Measurements from ENCODE around the gene KPNB1. TPM values are rescaled to one million over a fixed set of nuclear protein-coding genes. Genes with fewer than 3 reads are reported as not detected.

Gene KPNB1
- polyA plus RNA-seq, 1 donor (not counting 4 experiments of a cell fraction or from before 2014, with no cell fraction given) = 220 TPM

- TF ChIP-seq EZH2 (IDR thresholded peaks at IDR 0.05; ENCODE audit: low read length) = no peak
- TF ChIP-seq CTCF (optimal IDR thresholded peaks at IDR 0.05 in 1 of 3, IDR thresholded peaks at IDR 0.05 in 1 of 3, conservative IDR thresholded peaks at IDR 0.05 in 1 of 3; ENCODE audit: extremely low read depth in 1 of 3, insufficient read depth in 2 of 3, low read length in 3 of 3) = no peak
- Histone ChIP-seq H3K9me3 (ENCODE audit: control insufficient read depth, low read depth, low read length) (no peaks in the 10 kb centered on the region), H3K36me3 (ENCODE audit: control insufficient read depth in 2 of 2, extremely low read depth in 1 of 2, insufficient read depth in 2 of 2, low read length in 2 of 2) (peaks cover 14 to 28% of the 10 kb centered on the region in 2 experiments), H2AFZ (ENCODE audit: control insufficient read depth, low read length) (no peak overlapping the region), H3K4me3 (ENCODE audit: control insufficient read depth in 2 of 3, extremely low read depth in 1 of 3, insufficient read depth in 2 of 3, low read depth in 1 of 3, low read length in 3 of 3) (no peak overlapping the region), H3K4me2 (ENCODE audit: control insufficient read depth, extremely low read depth, insufficient read depth, low read depth, low read length) (no peak overlapping the region), H3K4me1 (ENCODE audit: control insufficient read depth, extremely low read depth, insufficient read depth, low read length) (no peaks in the 10 kb centered on the region), H4K20me1 (ENCODE audit: control insufficient read depth, extremely low read depth, insufficient read depth, low read length) (peaks cover 5% of the 10 kb centered on the region), H3K27me3 (ENCODE audit: control insufficient read depth, extremely low read depth, insufficient read depth, low read length) (no peaks in the 10 kb centered on the region), H3K79me2 (ENCODE audit: control insufficient read depth, insufficient read depth, low read length) (no peaks in the 10 kb centered on the region), H3K9me1 (ENCODE audit: control insufficient read depth, extremely low read depth, insufficient read depth, low read length) (no peaks in the 10 kb centered on the region), H3K9ac (ENCODE audit: control insufficient read depth, extremely low read depth, insufficient read depth, low read length) (no peak overlapping the region), H3K27ac (ENCODE audit: control insufficient read depth, insufficient read depth, low read length) (no peak overlapping the region)
- dilution Hi-C loops (cut with MboI; ENCODE audit: extremely low pct_ligation_motif_present, low sequenced_read_pairs) = no loop called here
- no peak for DNase-seq (ENCODE audit: low read depth, low spot score)
- no peak for FAIRE-seq
Observed at GRCh38 chr17:47686664-47687327, 37.1 kb downstream of the KPNB1 start.

- Histone ChIP-seq H3K9me3 (ENCODE audit: control insufficient read depth, low read depth, low read length) (no peaks in the 10 kb centered on the region), H3K36me3 (ENCODE audit: control insufficient read depth in 2 of 2, extremely low read depth in 1 of 2, insufficient read depth in 2 of 2, low read length in 2 of 2) (peaks cover 11 to 23% of the 10 kb centered on the region in 2 experiments), H3K4me3 (ENCODE audit: control insufficient read depth in 2 of 3, extremely low read depth in 1 of 3, insufficient read depth in 2 of 3, low read depth in 1 of 3, low read length in 3 of 3) (no peak overlapping the region), H2AFZ (ENCODE audit: control insufficient read depth, low read length) (no peak overlapping the region), H3K4me1 (ENCODE audit: control insufficient read depth, extremely low read depth, insufficient read depth, low read length) (no peaks in the 10 kb centered on the region), H3K79me2 (ENCODE audit: control insufficient read depth, insufficient read depth, low read length) (no peaks in the 10 kb centered on the region), H3K4me2 (ENCODE audit: control insufficient read depth, extremely low read depth, insufficient read depth, low read depth, low read length) (no peak overlapping the region), H3K27ac (ENCODE audit: control insufficient read depth, insufficient read depth, low read length) (no peak overlapping the region), H3K9me1 (ENCODE audit: control insufficient read depth, extremely low read depth, insufficient read depth, low read length) (no peaks in the 10 kb centered on the region), H3K9ac (ENCODE audit: control insufficient read depth, extremely low read depth, insufficient read depth, low read length) (no peak overlapping the region), H4K20me1 (ENCODE audit: control insufficient read depth, extremely low read depth, insufficient read depth, low read length) (peaks cover 5% of the 10 kb centered on the region), H3K27me3 (ENCODE audit: control insufficient read depth, extremely low read depth, insufficient read depth, low read length) (no peaks in the 10 kb centered on the region)
- DNase-seq (ENCODE audit: low read depth, low spot score) (no peak), FAIRE-seq (no peak)
- TF ChIP-seq EZH2 (IDR thresholded peaks at IDR 0.05; ENCODE audit: low read length) (no peak), CTCF (optimal IDR thresholded peaks at IDR 0.05 in 1 of 3, IDR thresholded peaks at IDR 0.05 in 1 of 3, conservative IDR thresholded peaks at IDR 0.05 in 1 of 3; ENCODE audit: extremely low read depth in 1 of 3, insufficient read depth in 2 of 3, low read length in 3 of 3) (no peak)
- dilution Hi-C loops (cut with MboI; ENCODE audit: extremely low pct_ligation_motif_present, low sequenced_read_pairs) = no loop called here
Observed at GRCh38 chr17:47687328-47687690, 37.6 kb downstream of the KPNB1 start.

Data from keratinocyte (primary cell).